GM18511 (cell line): ENCODE data around the gene PHACTR3.

Experiments used
- ATAC-seq: cut with Tn5 transposase; IDR thresholded peaks from one replicate; pipeline ENCODE4 v1.9.1; 2021; ENCODE audit warnings: mild to moderate bottlenecking, moderate library complexity; ENCODE audit not compliant: unreplicated experiment

PHACTR3 gene

GRCh38 chr20:59688356-59688755, 84.0 kb downstream of the PHACTR3 start:
- ATAC-seq: no peak

DNA sequence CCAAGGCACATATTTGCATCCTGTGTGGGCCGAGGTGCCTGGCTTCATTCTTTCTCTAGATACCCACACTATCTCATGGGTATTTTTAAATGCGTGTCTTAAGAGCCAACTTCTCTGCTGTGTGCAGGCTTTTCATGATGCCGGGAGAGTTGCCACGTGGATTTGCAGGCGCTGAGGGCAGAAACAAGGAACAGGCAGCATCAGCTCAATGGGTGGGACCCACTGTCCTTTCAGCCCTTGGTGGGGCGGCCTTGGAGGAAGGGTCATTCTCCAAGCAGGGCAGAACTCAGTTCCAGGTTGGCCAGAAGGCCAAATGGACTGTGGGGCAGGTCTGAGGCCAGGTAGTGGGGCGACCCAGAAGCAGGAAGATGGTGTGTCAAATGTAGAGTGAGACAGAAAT, 84.7 kb downstream of the PHACTR3 start:
- ATAC-seq: no peak

DNA sequence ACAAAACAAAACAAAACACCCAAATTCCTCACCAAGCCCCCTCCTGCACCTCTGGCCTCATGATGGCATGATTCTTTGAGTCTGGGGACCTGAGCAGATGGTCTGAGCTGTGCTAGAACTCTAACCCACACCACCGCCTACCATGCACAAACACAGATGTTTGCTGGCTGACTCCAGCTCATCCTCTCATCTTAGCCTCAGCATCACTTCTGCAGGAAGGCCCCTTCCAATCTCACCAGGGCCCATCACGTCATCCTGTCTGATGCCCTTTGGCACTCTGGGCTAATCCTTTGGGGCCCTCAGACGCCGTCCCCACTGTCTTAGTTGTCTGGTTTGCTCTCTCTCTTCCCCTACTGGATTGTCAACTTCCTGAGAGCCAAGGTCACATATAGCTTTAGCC, 85.8 kb downstream of the PHACTR3 start:
- ATAC-seq: no peak

DNA sequence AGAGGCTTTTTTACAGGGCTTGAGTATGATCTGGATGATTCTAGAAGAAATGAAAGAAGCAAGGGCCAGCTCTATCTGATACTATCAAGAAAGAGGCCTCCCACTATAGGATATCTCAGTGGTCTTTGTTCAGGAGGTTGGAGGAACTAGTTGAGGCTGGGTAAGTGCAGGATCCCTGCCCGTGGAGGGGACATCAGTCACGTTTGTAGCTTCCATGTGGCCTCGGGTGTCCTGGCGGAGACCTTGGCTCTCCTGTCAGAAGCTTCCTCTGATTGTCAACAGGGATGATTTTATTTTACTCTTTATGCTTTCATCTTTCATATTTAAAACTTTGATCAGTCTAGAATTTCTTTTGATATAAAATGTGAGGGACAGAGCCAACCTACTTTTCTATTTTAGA, 86.6 kb downstream of the PHACTR3 start:
- no peak for ATAC-seq

DNA sequence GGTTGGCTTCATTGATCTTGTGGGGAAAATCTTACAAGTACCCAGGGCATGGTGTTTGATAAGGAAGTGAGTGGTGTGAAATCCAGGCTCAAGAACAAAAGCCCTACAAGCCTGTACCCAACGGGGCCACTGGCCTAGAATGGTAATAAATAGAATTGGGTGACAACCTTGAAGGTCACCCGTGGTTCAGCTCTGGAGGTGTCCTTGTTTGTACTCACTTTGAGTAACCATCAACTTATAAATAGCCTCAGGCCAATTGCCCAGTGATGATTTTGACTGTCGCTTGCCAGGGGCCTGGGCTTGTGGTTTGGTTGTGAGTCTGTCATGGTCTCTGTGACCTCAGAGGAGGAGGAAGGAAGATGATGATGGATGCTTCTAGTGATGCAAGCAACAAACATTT, 87.8 kb downstream of the PHACTR3 start:
- ATAC-seq: no peak

DNA sequence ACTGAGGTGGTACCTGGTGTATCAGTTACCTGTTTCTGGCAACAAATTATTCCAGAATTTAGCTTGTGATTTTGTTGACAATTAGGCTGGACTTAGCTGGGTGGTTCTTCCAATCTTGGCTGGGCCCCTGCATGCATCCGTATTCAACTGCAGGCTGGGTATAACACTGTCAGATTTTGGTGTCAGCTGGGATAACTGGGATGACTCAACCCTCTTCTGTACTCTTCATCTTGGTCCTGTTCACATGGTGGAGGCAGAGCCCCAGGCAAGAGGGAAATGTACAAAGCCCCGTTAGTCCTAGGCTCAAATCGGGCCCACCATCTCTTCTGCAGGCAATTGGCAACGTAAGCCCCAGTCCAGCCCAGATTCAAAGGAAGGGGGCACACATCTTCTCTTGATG, 89.2 kb downstream of the PHACTR3 start:
- ATAC-seq: no peak

GRCh38 chr20:59696476-59696875, 92.1 kb downstream of the PHACTR3 start:
- no peak for ATAC-seq

DNA sequence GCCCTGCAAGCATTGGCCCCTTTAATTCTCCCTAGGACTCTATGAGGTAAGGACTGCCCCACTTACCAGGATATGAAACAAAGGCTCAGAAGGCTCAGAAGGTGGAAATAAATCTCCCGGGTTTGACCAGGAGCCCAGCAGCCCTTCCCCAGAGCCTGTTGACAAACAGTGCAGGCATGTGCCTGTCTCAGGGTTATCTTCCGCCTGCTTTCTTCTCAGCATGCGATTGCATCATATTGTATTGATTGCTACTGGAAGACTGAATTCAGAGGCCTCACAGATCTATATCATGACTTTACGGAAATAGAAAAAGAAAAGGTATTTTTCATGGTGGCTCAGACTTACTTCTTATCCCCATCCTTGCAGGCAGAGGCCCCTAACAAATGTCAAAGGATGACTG, 92.7 kb downstream of the PHACTR3 start:
- ATAC-seq: no peak

DNA sequence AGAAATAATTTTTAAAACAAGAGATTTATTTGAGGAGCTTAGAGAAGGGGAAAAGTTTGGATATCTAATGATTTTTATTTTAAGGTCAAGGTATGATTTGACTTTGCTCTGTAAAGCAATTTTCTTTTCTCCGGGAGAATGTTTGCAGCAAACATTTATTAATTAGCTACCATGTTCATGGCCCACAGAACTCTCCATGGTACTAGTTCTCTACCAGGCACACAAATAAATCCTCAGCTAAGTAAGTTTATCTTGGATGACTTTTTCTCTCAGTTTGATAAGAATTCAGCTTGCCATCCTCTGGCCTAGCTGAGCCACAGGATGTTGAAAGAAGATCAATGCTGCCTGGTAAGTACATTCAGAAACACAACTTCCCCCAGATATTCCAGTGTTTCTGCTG, 94.3 kb downstream of the PHACTR3 start:
- no peak for ATAC-seq

DNA sequence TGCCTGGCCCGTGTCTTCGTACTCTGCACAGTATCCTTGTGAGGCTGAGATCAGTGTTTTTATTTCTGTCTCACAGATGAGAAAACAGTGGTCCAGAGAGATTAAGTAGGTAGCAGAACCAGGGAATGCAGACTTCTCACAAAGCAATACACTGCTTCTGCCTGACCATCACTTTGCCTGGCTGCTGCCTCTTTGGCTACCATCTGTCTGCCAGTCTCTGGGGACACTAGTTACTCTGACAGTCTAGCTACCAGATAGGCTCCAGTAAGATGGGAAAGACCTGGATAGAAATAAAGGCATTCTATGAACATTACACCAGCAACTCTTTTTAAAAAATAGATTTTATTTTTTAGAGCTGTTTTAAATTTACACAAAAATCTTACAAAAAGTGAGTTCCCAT, 96.9 kb downstream of the PHACTR3 start:
- no peak for ATAC-seq

GRCh38 chr20:59703046-59703445, 98.7 kb downstream of the PHACTR3 start:
- ATAC-seq: no peak

GRCh38 chr20:59705651-59706399, 101.5 kb downstream of the PHACTR3 start:
- no peak for ATAC-seq

- no peak for ATAC-seq
These were observed 102.0 kb downstream of the PHACTR3 start for GRCh38 chr20:59706400-59706693.

DNA sequence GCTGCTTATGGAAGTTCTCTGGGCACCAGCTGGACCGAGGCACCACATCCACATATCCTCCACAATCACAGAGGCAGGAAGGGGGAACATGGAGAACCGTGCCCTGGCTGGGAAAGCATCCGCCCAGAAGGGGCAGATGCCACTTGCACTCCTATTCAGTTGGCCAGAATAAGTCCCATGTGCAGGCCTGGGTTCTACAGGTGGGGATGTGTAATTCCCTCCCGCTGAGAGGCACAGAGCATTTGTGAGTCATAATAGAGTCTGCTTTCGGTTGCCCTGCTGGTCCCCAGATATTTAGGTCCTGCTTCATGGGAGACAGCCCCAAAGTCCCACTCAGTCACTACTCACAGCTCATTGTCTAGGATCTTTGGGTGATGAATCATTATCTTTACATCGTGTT, 104.0 kb downstream of the PHACTR3 start:
- ATAC-seq: no peak

GRCh38 chr20:59709636-59710035, 105.3 kb downstream of the PHACTR3 start:
- no peak for ATAC-seq

- no peak for ATAC-seq
These were observed 113.7 kb downstream of the PHACTR3 start for GRCh38 chr20:59718071-59718470.

DNA sequence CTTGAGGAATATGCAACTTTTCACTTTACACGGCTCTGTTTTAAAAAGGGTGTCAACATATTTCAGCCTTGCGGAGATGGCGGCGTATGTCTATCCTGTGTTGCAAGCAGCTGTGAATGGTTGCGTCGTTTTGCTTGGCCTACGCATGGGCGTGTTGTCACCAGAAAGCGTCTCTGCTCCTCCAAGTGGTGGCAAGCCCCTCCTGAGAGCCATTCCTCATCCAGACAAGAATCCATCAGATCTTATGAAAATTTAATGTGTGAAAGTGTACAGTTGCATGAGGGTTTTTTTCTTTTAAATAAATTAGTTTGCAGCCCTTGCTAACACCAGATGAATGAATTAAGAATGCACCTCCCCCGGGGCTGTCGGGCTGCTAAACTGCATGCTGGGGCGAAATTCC, 114.4 kb downstream of the PHACTR3 start:
- ATAC-seq: no peak

- ATAC-seq: no peak
These were observed 115.7 kb downstream of the PHACTR3 start for GRCh38 chr20:59720013-59720412.

DNA sequence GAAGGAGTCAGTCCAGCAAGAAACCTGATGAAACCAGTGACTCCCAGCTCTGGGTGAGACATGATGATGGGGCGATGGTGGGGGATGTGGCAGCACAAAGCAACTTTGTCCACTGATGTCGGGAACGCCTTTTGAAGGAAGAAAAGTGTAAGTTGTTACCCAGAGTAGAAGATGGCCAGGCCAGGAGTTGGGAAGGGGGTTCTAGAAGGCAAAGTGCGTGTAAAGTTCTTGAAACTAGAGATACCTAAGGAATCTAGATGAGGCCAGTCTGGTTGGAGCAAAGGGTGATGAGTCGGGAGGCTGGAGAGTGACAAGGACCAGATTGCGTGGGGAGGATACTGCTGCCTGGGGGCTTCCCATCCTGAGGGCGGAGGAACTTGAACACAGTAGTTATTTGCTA, 117.0 kb downstream of the PHACTR3 start:
- ATAC-seq: no peak

DNA sequence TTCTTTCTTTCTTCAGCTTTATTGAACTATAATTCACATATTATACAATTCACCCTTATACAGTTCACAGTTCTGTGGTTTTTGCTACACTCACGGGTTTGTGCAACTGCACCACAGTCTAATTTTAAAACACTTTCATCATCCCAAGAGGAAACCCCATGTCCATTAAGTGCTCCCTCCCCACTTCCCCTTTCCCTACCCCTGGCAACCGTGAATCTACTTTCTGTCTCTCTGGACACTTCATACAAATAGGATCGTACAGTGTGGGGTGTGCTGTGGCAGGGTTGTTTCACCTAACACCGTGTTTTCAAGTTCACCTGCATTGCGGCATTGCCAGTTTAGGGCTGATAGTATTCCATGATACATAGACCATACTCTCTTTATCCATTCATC, 118.8 kb downstream of the PHACTR3 start:
- ATAC-seq: no peak

- ATAC-seq: no peak
These were observed 119.5 kb downstream of the PHACTR3 start for GRCh38 chr20:59723607-59724456.
